Kidney (tissue), 14 donors: ENCODE data around the gene CIAO3. TPM values are rescaled to one million over a fixed set of nuclear protein-coding genes. Genes with fewer than 3 reads are reported as not detected.

Source experiments
- DNase-seq, 5 donors: peaks; one replicate each; pipeline ENCODE4 v3.0.0-alpha.2; 2013 to 2020
- FAIRE-seq: peaks from 2 replicates; lab custom pipeline; 2012; peaks lifted over from hg19 to GRCh38; lab: Jason Lieb, UNC
- H3K27ac ChIP-seq, 2 donors: one replicate each; pipeline ENCODE4 v1.7.0; 2013; ENCODE audit warnings: low read depth in 2 of 2, low read length in 2 of 2, inconsistent platforms in 1 of 2
- H3K27me3 ChIP-seq: one replicate; pipeline ENCODE4 v1.7.1; 2013; ENCODE audit warnings: low read length, inconsistent platforms; ENCODE audit not compliant: control insufficient read depth, insufficient read depth
- H3K36me3 ChIP-seq, 3 donors: one replicate each; pipeline versions ENCODE4 v1.7.0 to v1.7.1; 2013; ENCODE audit warnings: low read length in 3 of 3, control low read depth in 1 of 3, inconsistent platforms in 1 of 3; ENCODE audit not compliant: insufficient read depth in 3 of 3, control insufficient read depth in 2 of 3
- H3K4me1 ChIP-seq, 3 donors: one replicate each; pipeline versions ENCODE4 v1.7.0 to v1.7.1; 2013; ENCODE audit warnings: low read length in 3 of 3, inconsistent platforms in 1 of 3, low read depth in 1 of 3; ENCODE audit not compliant: control insufficient read depth in 2 of 3, insufficient read depth in 2 of 3
- H3K4me3 ChIP-seq, 3 donors: one replicate each; pipeline versions ENCODE4 v1.7.0 to v1.8.1; 2013; ENCODE audit warnings: low read length in 3 of 3, control low read depth in 1 of 3, inconsistent platforms in 1 of 3
- H3K9ac ChIP-seq, 3 donors: one replicate each; pipeline versions ENCODE4 v1.7.0 to v1.7.1; 2013; ENCODE audit warnings: low read length in 3 of 3, control low read depth in 1 of 3, inconsistent platforms in 1 of 3
- H3K9me3 ChIP-seq, 3 donors: one replicate each; pipeline versions ENCODE4 v1.7.0 to v1.7.1; 2013; ENCODE audit warnings: low read length in 3 of 3, control low read depth in 1 of 3, inconsistent platforms in 1 of 3; ENCODE audit not compliant: control insufficient read depth in 2 of 3, insufficient read depth in 1 of 3
- CTCF ChIP-seq: IDR thresholded peaks from 3 replicates; pipeline ENCODE4 v1.5.1; 2012; ENCODE audit warnings: mild to moderate bottlenecking, moderate library complexity, borderline replicate concordance; ENCODE audit not compliant: insufficient read depth; ENCODE audit errors: extremely low read depth
- intact Hi-C: fragments of 100-400 bp; cut with DNase I; formaldehyde crosslinking; loops from one replicate; pipeline ENCODE4 v1.11.1; 2022
- polyA plus RNA-seq: library from polyadenylated mRNA; stranded (reverse); fragments of 350-450 nt; fragmentation: Illumina TruSeq; extraction: RNeasy Lipid Tissue Mini Kit (QIAGEN cat#74804); gene quantifications from one replicate; pipeline ENCODE4 v1.2.3, GENCODE V29; 2014; ENCODE audit warnings: low read depth, low replicate concordance; ENCODE audit not compliant: insufficient read depth
- total RNA-seq: library from RNA; stranded (reverse); fragmentation: NEBNext Ultra II Directional; extraction: Animal tissue kit (Norgen Biotek cat#: 25700); gene quantifications from one replicate; pipeline ENCODE4 v1.2.1, GENCODE V29; 2021
- donor health status: control.
- donor health status: control.
- donor health status: control.
- donor health status: control.
- donor health status: control.
- donor health status: DM: yes; HTN: yes; CAD: no.
- donor health status: Normal renal cell carcinoma (clear cell type).

CIAO3 gene
- total and polyA plus RNA-seq, 2 donors from 2014 or later: 36.8 to 37.7 TPM

- no peaks in the 10 kb centered on the region for H3K36me3 ChIP-seq
- DNase-seq (no peak), FAIRE-seq (no peak)
- no peak overlapping the region for H3K4me3 ChIP-seq
- TF ChIP-seq CTCF: no peak
- intact Hi-C loops: no loop called here
- H3K9ac ChIP-seq: no peak overlapping the region
- no peaks in the 10 kb centered on the region for H3K4me1 ChIP-seq
- H3K9me3 ChIP-seq: no peaks in the 10 kb centered on the region
- no peak overlapping the region for H3K27ac ChIP-seq
- H3K27me3 ChIP-seq: peaks cover 26% of the 10 kb centered on the region
Observed at GRCh38 chr16:704047-704446, 36.8 kb downstream of the CIAO3 start.

- Histone ChIP-seq H3K9ac (no peak overlapping the region), H3K27me3 (peaks cover 25% of the 10 kb centered on the region), H3K36me3 (no peaks in the 10 kb centered on the region), H3K9me3 (no peaks in the 10 kb centered on the region), H3K4me1 (no peaks in the 10 kb centered on the region), H3K4me3 (no peak overlapping the region), H3K27ac (no peak overlapping the region)
- FAIRE-seq (no peak), DNase-seq (no peak)
- no peak for TF ChIP-seq CTCF
- intact Hi-C loops: no loop called here
Observed at GRCh38 chr16:703406-703805, 37.4 kb downstream of the CIAO3 start.

- H3K27ac ChIP-seq: no peak overlapping the region
- H3K4me1 ChIP-seq: no peaks in the 10 kb centered on the region
- no peak overlapping the region for H3K4me3 ChIP-seq
- H3K9ac ChIP-seq: no peak overlapping the region
- H3K36me3 ChIP-seq: no peaks in the 10 kb centered on the region
- peaks cover 20% of the 10 kb centered on the region for H3K27me3 ChIP-seq
- intact Hi-C loops: no loop called here
- no peak for DNase-seq
- TF ChIP-seq CTCF: no peak
- no peak for FAIRE-seq
- H3K9me3 ChIP-seq: no peaks in the 10 kb centered on the region
Observed at GRCh38 chr16:702341-702740, 38.5 kb downstream of the CIAO3 start.
